Right lobe of liver (tissue), 4 donors: ENCODE data around the gene S1PR5.
"Not testable (repeated sequence)": the region's sequence is repeated elsewhere in the genome, so short reads cannot be mapped to it uniquely, and the experiment has no call there.

Source experiments
- POLR2A ChIP-seq: fragments of 450-650 bp; IDR thresholded peaks from one replicate; pipeline ENCODE4 v1.6.1; 2017; ENCODE audit warnings: antibody characterized with exemption, mild to moderate bottlenecking
- TF ChIP-seq, protein P1 (sequence below), 4 donors: fragments of 200-600 bp in 3 of 4; fragments of 450-650 bp in 1 of 4; IDR thresholded peaks; one replicate each; pipeline versions ENCODE4 v1.5.1 to v1.8.0; 2016 to 2022; ENCODE audit warnings: antibody characterized with exemption in 4 of 4, mild to moderate bottlenecking in 2 of 4
- donor health status: DM: no; HTN: no; CAD: no.
- donor health status: DM: no; HTN: no; CAD: no.
- donor health status: DM: no; HTN: yes; CAD: no.

- TF ChIP-seq, protein P1, sequence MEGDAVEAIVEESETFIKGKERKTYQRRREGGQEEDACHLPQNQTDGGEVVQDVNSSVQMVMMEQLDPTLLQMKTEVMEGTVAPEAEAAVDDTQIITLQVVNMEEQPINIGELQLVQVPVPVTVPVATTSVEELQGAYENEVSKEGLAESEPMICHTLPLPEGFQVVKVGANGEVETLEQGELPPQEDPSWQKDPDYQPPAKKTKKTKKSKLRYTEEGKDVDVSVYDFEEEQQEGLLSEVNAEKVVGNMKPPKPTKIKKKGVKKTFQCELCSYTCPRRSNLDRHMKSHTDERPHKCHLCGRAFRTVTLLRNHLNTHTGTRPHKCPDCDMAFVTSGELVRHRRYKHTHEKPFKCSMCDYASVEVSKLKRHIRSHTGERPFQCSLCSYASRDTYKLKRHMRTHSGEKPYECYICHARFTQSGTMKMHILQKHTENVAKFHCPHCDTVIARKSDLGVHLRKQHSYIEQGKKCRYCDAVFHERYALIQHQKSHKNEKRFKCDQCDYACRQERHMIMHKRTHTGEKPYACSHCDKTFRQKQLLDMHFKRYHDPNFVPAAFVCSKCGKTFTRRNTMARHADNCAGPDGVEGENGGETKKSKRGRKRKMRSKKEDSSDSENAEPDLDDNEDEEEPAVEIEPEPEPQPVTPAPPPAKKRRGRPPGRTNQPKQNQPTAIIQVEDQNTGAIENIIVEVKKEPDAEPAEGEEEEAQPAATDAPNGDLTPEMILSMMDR (IDR thresholded peaks at IDR 0.05), result not testable (repeated sequence)
- TF ChIP-seq POLR2A, result not testable (repeated sequence)
These were observed 21.8 kb upstream of the S1PR5 start for GRCh38 chr19:10539016-10539415.
